Measurements from ENCODE around the gene APOA1. TPM values are rescaled to one million over a fixed set of nuclear protein-coding genes. Genes with fewer than 3 reads are reported as not detected.

Gene APOA1
- total and polyA plus RNA-seq, 12 donors: 3.8 to 398 (median 70.5) TPM

GRCh38 chr11:116842117-116842516, 4.7 kb upstream of the APOA1 start:
- no peak overlapping the region for H3K4me3 ChIP-seq
- WGBS, 2 donors: 99% methylated on average over 4 of the region's 4 CpGs
- no peak for DNase-seq
- TF ChIP-seq CTCF (IDR thresholded peaks at IDR 0.05): no peak
- intact Hi-C loops (cut with DNase I): no loop called here
- H3K27ac ChIP-seq: no peak overlapping the region
- ATAC-seq: no peak
- H3K36me3 ChIP-seq: peaks cover 0 to 46% (median 22%) of the 10 kb centered on the region in 9 donors
- H3K9me3 ChIP-seq: no peaks in the 10 kb centered on the region
- no peaks in the 10 kb centered on the region for H3K27me3 ChIP-seq
- peaks cover 2 to 40% (median 15%) of the 10 kb centered on the region in 9 donors for H3K4me1 ChIP-seq

GRCh38 chr11:116840746-116841296, 3.4 kb upstream of the APOA1 start:
- TF ChIP-seq CTCF (IDR thresholded peaks at IDR 0.05): no peak
- H3K36me3 ChIP-seq: peaks cover 0 to 33% (median 9%) of the 10 kb centered on the region in 9 donors
- intact Hi-C loops (cut with DNase I): no loop called here
- H3K4me3 ChIP-seq: no peak overlapping the region
- H3K27me3 ChIP-seq: no peaks in the 10 kb centered on the region
- no peaks in the 10 kb centered on the region for H3K9me3 ChIP-seq
- peak overlapping the region in 1 of 10 donors; percentile 4 for H3K27ac ChIP-seq
- ATAC-seq (no peak), DNase-seq (no peak)
- WGBS, 2 donors: 65 to 74% methylated on average over 9 of the region's 9 CpGs
- H3K4me1 ChIP-seq: peaks cover 11 to 53% (median 25%) of the 10 kb centered on the region in 9 donors

DNA sequence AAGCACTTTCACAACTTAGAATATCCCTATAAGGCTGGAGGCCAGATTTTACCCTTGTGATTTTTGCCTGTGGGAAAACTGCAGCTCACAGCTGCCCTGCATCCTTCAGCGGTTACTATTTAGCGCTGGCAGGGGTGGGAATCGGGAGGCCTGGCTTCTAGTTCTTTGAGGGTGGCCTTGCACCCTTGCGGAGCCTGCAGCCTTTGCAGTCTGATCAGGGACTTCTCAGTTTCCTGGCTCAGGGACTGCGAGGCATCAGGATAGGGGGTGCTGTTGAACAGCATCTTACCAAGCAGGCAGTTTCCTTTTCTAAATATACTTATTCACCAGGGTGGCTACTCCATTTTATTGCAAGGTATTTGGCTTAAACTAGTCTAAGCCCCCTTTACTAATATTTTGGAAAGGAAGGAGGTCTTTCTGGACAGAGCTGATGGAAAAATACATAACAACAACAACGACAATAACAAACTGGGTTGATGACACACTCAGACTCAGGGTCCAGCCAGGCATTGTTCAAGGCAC, 2.9 kb upstream of the APOA1 start:
- peak in 7 of 9 donors; percentile 12 to 49 (median 31) for TF ChIP-seq CTCF (IDR thresholded peaks at IDR 0.05)
- Histone ChIP-seq H3K4me3 (no peak overlapping the region), H3K9me3 (no peaks in the 10 kb centered on the region), H3K4me1 (peaks cover 11 to 54% (median 30%) of the 10 kb centered on the region in 9 donors), H3K36me3 (peaks cover 0 to 28% (median 4%) of the 10 kb centered on the region in 9 donors), H3K27me3 (no peaks in the 10 kb centered on the region), H3K27ac (peak overlapping the region in 1 of 10 donors; percentile 4)
- ATAC-seq (no peak), DNase-seq (no peak)
- 54 to 58% methylated on average over 6 of the region's 6 CpGs for WGBS, 2 donors
- intact Hi-C loops (cut with DNase I): no loop called here

DNA sequence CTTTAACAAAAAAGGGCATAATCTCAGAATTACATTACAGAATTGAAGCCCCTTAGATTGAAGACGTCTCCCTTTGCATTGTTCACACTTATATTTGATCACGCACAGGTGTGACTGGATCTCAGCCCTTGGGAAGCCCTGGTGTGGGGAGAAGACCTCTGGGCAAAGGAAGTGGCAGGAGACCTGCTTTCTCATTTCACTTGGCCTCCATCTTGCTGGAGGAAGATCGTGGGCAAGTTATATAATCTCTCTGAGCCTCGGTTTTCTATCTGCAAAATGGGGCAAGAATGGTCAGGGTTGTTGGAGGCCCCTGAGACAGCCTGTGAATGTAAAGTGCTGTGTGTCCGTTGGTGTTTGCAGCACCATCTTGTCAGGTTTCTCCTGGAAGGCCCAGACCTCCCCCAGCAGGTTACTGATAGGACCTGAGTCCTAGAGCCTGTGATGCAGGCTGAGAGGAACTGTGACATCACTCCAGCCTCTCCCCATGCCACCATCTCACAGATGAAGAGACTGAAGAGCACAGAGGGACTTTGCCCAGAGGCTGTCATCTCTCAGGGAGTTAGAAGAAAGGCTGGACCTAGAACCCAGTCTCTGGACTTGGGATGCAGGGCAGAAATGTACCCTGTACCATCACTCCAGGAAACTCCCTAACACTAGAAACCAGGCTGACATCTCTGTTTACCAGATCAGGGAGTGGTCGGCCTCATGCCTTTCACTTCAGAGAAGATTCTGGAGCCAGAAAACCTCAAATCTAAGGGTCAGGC, 1.1 kb upstream of the APOA1 start:
- TF ChIP-seq CTCF (IDR thresholded peaks at IDR 0.05): no peak
- intact Hi-C loops (cut with DNase I): loop anchor here in 6 of 10 donors (5.0 kb wide), 3 partner anchors 34 to 46 kb away; partner anchors contain the start of gene APOA5 (in 4 of the 6)

More for the DNA sequence above, 1.1 kb upstream of the APOA1 start:
- no peak for ATAC-seq
- no peak for DNase-seq
- Histone ChIP-seq H3K27ac (no peak overlapping the region), H3K4me1 (peaks cover 11 to 63% (median 38%) of the 10 kb centered on the region in 9 donors), H3K9me3 (no peaks in the 10 kb centered on the region), H3K27me3 (no peaks in the 10 kb centered on the region), H3K4me3 (no peak overlapping the region), H3K36me3 (peaks cover 0 to 11% (median under 1%) of the 10 kb centered on the region in 9 donors)
- WGBS, 2 donors: 87 to 94% methylated on average over 6 of the region's 6 CpGs

Measured in heart right ventricle (tissue), 16 donors.